ENCODE measurements around the gene NTM.

Gene NTM

DNA sequence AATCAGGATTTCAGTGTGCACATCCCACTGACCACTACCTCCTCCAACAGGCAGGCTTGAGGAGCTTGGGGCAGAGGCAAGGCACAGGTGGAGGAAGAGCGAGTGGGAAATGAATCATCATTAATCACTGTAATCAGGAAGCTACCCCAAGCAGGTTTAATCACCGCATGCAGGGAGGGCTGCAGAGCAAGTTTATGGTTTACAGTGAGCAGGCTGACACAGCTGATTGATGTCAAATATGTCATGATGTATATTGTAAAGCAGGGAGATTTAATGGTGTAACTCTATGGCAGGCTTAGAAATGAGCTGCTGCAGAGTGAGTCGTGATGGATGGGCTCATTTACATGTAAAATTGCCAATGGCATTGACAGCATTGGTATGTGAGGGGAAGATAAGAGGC, 441.0 kb downstream of the NTM start:
- Histone ChIP-seq H2BK5ac (ENCODE audit: low read depth, low read length, poor library complexity, severe bottlenecking) (no peak overlapping the region), H2BK12ac (ENCODE audit: low read length in 2 of 2) (no peak overlapping the region), H3K9ac (ENCODE audit: low read length) (no peak overlapping the region), H2BK120ac (ENCODE audit: low read depth, low read length) (no peak overlapping the region), H3K4me3 (ENCODE audit: insufficient read depth in 1 of 2, low read depth in 1 of 2, low read length in 2 of 2) (no peak overlapping the region), H4K8ac (ENCODE audit: low read length) (no peak overlapping the region), H3K27me3 (ENCODE audit: control insufficient read depth in 1 of 2, insufficient read depth in 1 of 2, low read length in 2 of 2) (peaks cover 0 to 19% of the 10 kb centered on the region in 2 experiments), H3K27ac (ENCODE audit: low read length, poor library complexity, severe bottlenecking) (no peak overlapping the region), H3K14ac (ENCODE audit: low read length in 2 of 2) (no peak overlapping the region), H3K9me3 (ENCODE audit: control insufficient read depth, low read length) (no peaks in the 10 kb centered on the region), H4K91ac (ENCODE audit: low read length) (no peak overlapping the region), H3K79me1 (replicated peaks; ENCODE audit: low read length, poor library complexity, severe bottlenecking) (no peaks in the 10 kb centered on the region), H2AFZ (ENCODE audit: low read depth, low read length) (no peak overlapping the region), H3K4me1 (ENCODE audit: control insufficient read depth, insufficient read depth, low read depth, low read length) (no peaks in the 10 kb centered on the region), H3K4ac (ENCODE audit: low read depth in 1 of 2, low read length in 2 of 2) (no peak overlapping the region), H3K36me3 (ENCODE audit: control insufficient read depth in 1 of 2, insufficient read depth in 2 of 2, low read depth in 1 of 2, low read length in 2 of 2) (no peaks in the 10 kb centered on the region), H2AK5ac (ENCODE audit: low read length, severe bottlenecking) (no peak overlapping the region), H3K4me2 (ENCODE audit: low read length, poor library complexity, severe bottlenecking) (no peak overlapping the region), H3K18ac (ENCODE audit: low read depth in 1 of 2, low read length in 2 of 2) (no peak overlapping the region), H2BK15ac (ENCODE audit: low read depth, poor library complexity, severe bottlenecking) (no peak overlapping the region), H3K23ac (ENCODE audit: low read length in 2 of 2) (no peak overlapping the region)
- WGBS = 31% methylated on average over 2 of the region's 3 CpGs
- DNase-seq = no peak

DNA sequence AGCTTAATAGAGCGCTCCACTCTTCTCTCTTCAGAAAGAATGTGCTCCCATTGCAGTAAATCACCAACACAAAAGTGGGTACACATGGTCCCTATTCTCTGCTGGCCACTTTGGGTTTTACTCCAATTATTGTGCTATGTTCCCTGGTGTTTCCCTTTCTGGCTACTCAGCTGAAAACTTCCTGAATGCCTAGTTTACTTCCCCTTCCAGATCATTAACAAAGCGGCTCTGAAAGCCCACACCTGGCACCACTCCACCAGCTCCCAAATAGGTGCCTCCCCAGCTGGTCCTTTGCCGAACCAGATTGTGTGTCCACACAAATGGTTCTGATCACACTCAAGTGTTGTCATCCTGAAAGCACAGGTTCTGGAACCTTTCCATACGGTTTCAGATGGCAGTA, 443.7 kb downstream of the NTM start:
- no peaks in the 10 kb centered on the region for H3K79me1 ChIP-seq (replicated peaks; ENCODE audit: low read length, poor library complexity, severe bottlenecking)
- no peak overlapping the region for H2AFZ ChIP-seq (ENCODE audit: low read depth, low read length)
- no peak overlapping the region for H3K18ac ChIP-seq (ENCODE audit: low read depth in 1 of 2, low read length in 2 of 2)
- no peak overlapping the region for H2BK120ac ChIP-seq (ENCODE audit: low read depth, low read length)
- H2AK5ac ChIP-seq (ENCODE audit: low read length, severe bottlenecking) = no peak overlapping the region
- no peak overlapping the region for H3K4ac ChIP-seq (ENCODE audit: low read depth in 1 of 2, low read length in 2 of 2)
- no peak overlapping the region for H3K9ac ChIP-seq (ENCODE audit: low read length)
- no peak overlapping the region for H2BK12ac ChIP-seq (ENCODE audit: low read length in 2 of 2)
- H3K27me3 ChIP-seq (ENCODE audit: control insufficient read depth in 1 of 2, insufficient read depth in 1 of 2, low read length in 2 of 2) = peaks cover 0 to 12% of the 10 kb centered on the region in 2 experiments
- H3K27ac ChIP-seq (ENCODE audit: low read length, poor library complexity, severe bottlenecking) = no peak overlapping the region
- H3K23ac ChIP-seq (ENCODE audit: low read length in 2 of 2) = no peak overlapping the region
- no peak for DNase-seq
- H3K14ac ChIP-seq (ENCODE audit: low read length in 2 of 2) = no peak overlapping the region
- H3K9me3 ChIP-seq (ENCODE audit: control insufficient read depth, low read length) = no peaks in the 10 kb centered on the region
- no peak overlapping the region for H3K4me3 ChIP-seq (ENCODE audit: insufficient read depth in 1 of 2, low read depth in 1 of 2, low read length in 2 of 2)
- 93% methylated on average over 3 of the region's 4 CpGs for WGBS
- H3K4me1 ChIP-seq (ENCODE audit: control insufficient read depth, insufficient read depth, low read depth, low read length) = no peaks in the 10 kb centered on the region
- H4K8ac ChIP-seq (ENCODE audit: low read length) = no peak overlapping the region
- no peak overlapping the region for H3K4me2 ChIP-seq (ENCODE audit: low read length, poor library complexity, severe bottlenecking)
- H4K91ac ChIP-seq (ENCODE audit: low read length) = no peak overlapping the region
- H2BK15ac ChIP-seq (ENCODE audit: low read depth, poor library complexity, severe bottlenecking) = no peak overlapping the region
- H3K36me3 ChIP-seq (ENCODE audit: control insufficient read depth in 1 of 2, insufficient read depth in 2 of 2, low read depth in 1 of 2, low read length in 2 of 2) = no peaks in the 10 kb centered on the region
- no peak overlapping the region for H2BK5ac ChIP-seq (ENCODE audit: low read depth, low read length, poor library complexity, severe bottlenecking)

- Histone ChIP-seq H2BK5ac (ENCODE audit: low read depth, low read length, poor library complexity, severe bottlenecking) (no peak overlapping the region), H3K27ac (ENCODE audit: low read length, poor library complexity, severe bottlenecking) (no peak overlapping the region), H3K18ac (ENCODE audit: low read depth in 1 of 2, low read length in 2 of 2) (no peak overlapping the region), H2BK15ac (ENCODE audit: low read depth, poor library complexity, severe bottlenecking) (no peak overlapping the region), H2AK5ac (ENCODE audit: low read length, severe bottlenecking) (no peak overlapping the region), H3K4me2 (ENCODE audit: low read length, poor library complexity, severe bottlenecking) (no peak overlapping the region), H3K9ac (ENCODE audit: low read length) (no peak overlapping the region), H3K4ac (ENCODE audit: low read depth in 1 of 2, low read length in 2 of 2) (no peak overlapping the region), H3K23ac (ENCODE audit: low read length in 2 of 2) (no peak overlapping the region), H3K36me3 (ENCODE audit: control insufficient read depth in 1 of 2, insufficient read depth in 2 of 2, low read depth in 1 of 2, low read length in 2 of 2) (no peaks in the 10 kb centered on the region), H2BK120ac (ENCODE audit: low read depth, low read length) (no peak overlapping the region), H3K9me3 (ENCODE audit: control insufficient read depth, low read length) (no peaks in the 10 kb centered on the region), H2AFZ (ENCODE audit: low read depth, low read length) (no peak overlapping the region), H4K91ac (ENCODE audit: low read length) (no peak overlapping the region), H3K4me3 (ENCODE audit: insufficient read depth in 1 of 2, low read depth in 1 of 2, low read length in 2 of 2) (no peak overlapping the region), H4K8ac (ENCODE audit: low read length) (no peak overlapping the region), H3K27me3 (ENCODE audit: control insufficient read depth in 1 of 2, insufficient read depth in 1 of 2, low read length in 2 of 2) (peaks cover 0 to 6% of the 10 kb centered on the region in 2 experiments), H3K4me1 (ENCODE audit: control insufficient read depth, insufficient read depth, low read depth, low read length) (no peaks in the 10 kb centered on the region), H3K79me1 (replicated peaks; ENCODE audit: low read length, poor library complexity, severe bottlenecking) (no peaks in the 10 kb centered on the region), H3K14ac (ENCODE audit: low read length in 2 of 2) (no peak overlapping the region), H2BK12ac (ENCODE audit: low read length in 2 of 2) (no peak overlapping the region)
- no peak for DNase-seq
- 5% methylated on average over 6 of the region's 11 CpGs for WGBS
Measured at GRCh38 chr11:131815590-131815989, 445.2 kb downstream of the NTM start.

GRCh38 chr11:131816051-131816450, 445.6 kb downstream of the NTM start:
- H2BK12ac ChIP-seq (ENCODE audit: low read length in 2 of 2) = no peak overlapping the region
- H3K9me3 ChIP-seq (ENCODE audit: control insufficient read depth, low read length) = no peaks in the 10 kb centered on the region
- H3K9ac ChIP-seq (ENCODE audit: low read length) = no peak overlapping the region
- 97% methylated on average over 5 of the region's 5 CpGs for WGBS
- no peak overlapping the region for H3K4ac ChIP-seq (ENCODE audit: low read depth in 1 of 2, low read length in 2 of 2)
- H3K27me3 ChIP-seq (ENCODE audit: control insufficient read depth in 1 of 2, insufficient read depth in 1 of 2, low read length in 2 of 2) = peaks cover 0 to 9% of the 10 kb centered on the region in 2 experiments
- no peak overlapping the region for H2AFZ ChIP-seq (ENCODE audit: low read depth, low read length)
- no peak overlapping the region for H3K4me2 ChIP-seq (ENCODE audit: low read length, poor library complexity, severe bottlenecking)
- H3K79me1 ChIP-seq (replicated peaks; ENCODE audit: low read length, poor library complexity, severe bottlenecking) = no peaks in the 10 kb centered on the region
- H2BK15ac ChIP-seq (ENCODE audit: low read depth, poor library complexity, severe bottlenecking) = no peak overlapping the region
- H4K91ac ChIP-seq (ENCODE audit: low read length) = no peak overlapping the region
- no peaks in the 10 kb centered on the region for H3K4me1 ChIP-seq (ENCODE audit: control insufficient read depth, insufficient read depth, low read depth, low read length)
- no peak overlapping the region for H2BK5ac ChIP-seq (ENCODE audit: low read depth, low read length, poor library complexity, severe bottlenecking)
- no peaks in the 10 kb centered on the region for H3K36me3 ChIP-seq (ENCODE audit: control insufficient read depth in 1 of 2, insufficient read depth in 2 of 2, low read depth in 1 of 2, low read length in 2 of 2)
- no peak overlapping the region for H4K8ac ChIP-seq (ENCODE audit: low read length)
- H2BK120ac ChIP-seq (ENCODE audit: low read depth, low read length) = no peak overlapping the region
- H3K18ac ChIP-seq (ENCODE audit: low read depth in 1 of 2, low read length in 2 of 2) = no peak overlapping the region
- H3K4me3 ChIP-seq (ENCODE audit: insufficient read depth in 1 of 2, low read depth in 1 of 2, low read length in 2 of 2) = no peak overlapping the region
- H3K23ac ChIP-seq (ENCODE audit: low read length in 2 of 2) = no peak overlapping the region
- H3K14ac ChIP-seq (ENCODE audit: low read length in 2 of 2) = no peak overlapping the region
- no peak overlapping the region for H2AK5ac ChIP-seq (ENCODE audit: low read length, severe bottlenecking)
- no peak overlapping the region for H3K27ac ChIP-seq (ENCODE audit: low read length, poor library complexity, severe bottlenecking)
- no peak for DNase-seq

Data from mesenchymal stem cell (in vitro differentiated cells and primary cell).